A549 (cell line): ENCODE data around the gene PHF10.

Experiments used
- BHLHE40 ChIP-seq: IDR thresholded peaks from 2 replicates; pipeline ENCODE4 v1.6.1; 2012; ENCODE audit warnings: low read depth, low read length, inconsistent platforms
- CTCF ChIP-seq: fragments of >200 bp; sonication (Bioruptor Twin); formaldehyde crosslinking; IDR thresholded peaks from 3 replicates; pipeline ENCODE4 v1.5.1; 2016
- HEYL ChIP-seq: fragments of 250-450 bp; sonication (Bioruptor Pico); IDR thresholded peaks from 2 replicates; pipeline ENCODE4 v1.8.0; 2021; ENCODE audit warnings: mild to moderate bottlenecking, moderate library complexity
- HOXA7 ChIP-seq: fragments of 250-450 bp; sonication (Bioruptor Pico); IDR thresholded peaks from 2 replicates; pipeline ENCODE4 v1.5.0; 2020; ENCODE audit warnings: mild to moderate bottlenecking, moderate library complexity
- KDM1A ChIP-seq: fragments of 200-600 bp; sonication (generic); IDR thresholded peaks from 2 replicates; pipeline ENCODE4 v1.6.1; 2016; ENCODE audit warnings: low read depth, mild to moderate bottlenecking
- MAX ChIP-seq: IDR thresholded peaks from 2 replicates; pipeline ENCODE4 v1.6.1; 2012
- NPAS2 ChIP-seq: fragments of 250-450 bp; sonication (Bioruptor Pico); IDR thresholded peaks from 2 replicates; pipeline ENCODE4 v1.8.0; 2022; ENCODE audit warnings: mild to moderate bottlenecking, moderate library complexity, borderline replicate concordance
- PBX3 ChIP-seq: IDR thresholded peaks from 2 replicates; pipeline ENCODE4 v1.6.1; 2012
- POLR2A ChIP-seq: IDR thresholded peaks from 2 replicates; pipeline ENCODE4 v1.6.1; 2012; ENCODE audit warnings: mild to moderate bottlenecking, low read length
- POLR2AphosphoS2 ChIP-seq: conservative IDR thresholded peaks from 2 replicates; pipeline ENCODE4 v1.6.1; 2012; ENCODE audit warnings: low read length, improper control_type of control experiment, inconsistent platforms
- RAD21 ChIP-seq, 2 experiments: fragments of >200 bp in 1 of 2; sonication (Bioruptor Twin) in 1 of 2; formaldehyde crosslinking in 1 of 2; IDR thresholded peaks in 1 of 2; conservative IDR thresholded peaks in 1 of 2; 2 replicates in 1 of 2; 3 replicates in 1 of 2; pipeline ENCODE4 v1.6.1; 2012 to 2018; ENCODE audit warnings: inconsistent platforms in 1 of 2
- RCOR1 ChIP-seq: fragments of 150-350 bp; IDR thresholded peaks from 2 replicates; pipeline ENCODE4 v1.6.1; 2014; ENCODE audit warnings: antibody characterized with exemption, low read length, low read depth
- ZSCAN20 ChIP-seq: fragments of 250-450 bp; sonication (Bioruptor Pico); IDR thresholded peaks from 2 replicates; pipeline ENCODE4 v1.8.0; 2022; ENCODE audit warnings: mild to moderate bottlenecking, moderate library complexity

GRCh38 chr6:169719117-169719516, 5.2 kb downstream of the PHF10 start:
- TF ChIP-seq CTCF (no peak), POLR2A (no peak), HOXA7 (CRISPR knock-in tag) (no peak), MAX (no peak), RAD21 (conservative IDR thresholded peaks at IDR 0.05 in 1 of 2, IDR thresholded peaks at IDR 0.05 in 1 of 2) (no peak), HEYL (CRISPR knock-in tag) (no peak), BHLHE40 (no peak), ZSCAN20 (no peak), RCOR1 (no peak), NPAS2 (CRISPR knock-in tag) (no peak), PBX3 (no peak), POLR2AphosphoS2 (no peak), KDM1A (no peak)
